ENCODE results near the gene SFR1. TPM values are rescaled to one million over a fixed set of nuclear protein-coding genes. Genes with fewer than 3 reads are reported as not detected.

SFR1 gene
- total RNA-seq, 1 experiment from 2014 or later, result 11.6 TPM

DNA sequence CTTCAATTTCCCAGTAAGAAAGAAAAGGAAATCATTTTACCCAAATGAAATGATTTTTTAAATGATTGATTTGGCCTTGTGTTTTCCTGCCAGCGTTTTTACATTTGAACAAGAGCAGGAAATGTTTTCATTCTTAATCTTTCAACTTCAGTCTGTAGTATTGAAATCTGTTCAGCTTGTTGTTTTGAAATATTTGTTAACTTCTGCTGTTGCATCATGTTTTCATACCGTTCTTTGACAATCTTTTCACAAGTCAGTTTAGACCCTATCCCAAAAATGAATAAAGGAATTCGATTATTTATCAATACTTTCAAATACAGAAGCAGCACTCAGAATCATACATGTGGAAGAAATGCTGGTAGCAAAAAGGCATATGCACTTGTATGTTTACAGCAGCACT, 8.1 kb downstream of the SFR1 start:
- TF ChIP-seq, protein P1, sequence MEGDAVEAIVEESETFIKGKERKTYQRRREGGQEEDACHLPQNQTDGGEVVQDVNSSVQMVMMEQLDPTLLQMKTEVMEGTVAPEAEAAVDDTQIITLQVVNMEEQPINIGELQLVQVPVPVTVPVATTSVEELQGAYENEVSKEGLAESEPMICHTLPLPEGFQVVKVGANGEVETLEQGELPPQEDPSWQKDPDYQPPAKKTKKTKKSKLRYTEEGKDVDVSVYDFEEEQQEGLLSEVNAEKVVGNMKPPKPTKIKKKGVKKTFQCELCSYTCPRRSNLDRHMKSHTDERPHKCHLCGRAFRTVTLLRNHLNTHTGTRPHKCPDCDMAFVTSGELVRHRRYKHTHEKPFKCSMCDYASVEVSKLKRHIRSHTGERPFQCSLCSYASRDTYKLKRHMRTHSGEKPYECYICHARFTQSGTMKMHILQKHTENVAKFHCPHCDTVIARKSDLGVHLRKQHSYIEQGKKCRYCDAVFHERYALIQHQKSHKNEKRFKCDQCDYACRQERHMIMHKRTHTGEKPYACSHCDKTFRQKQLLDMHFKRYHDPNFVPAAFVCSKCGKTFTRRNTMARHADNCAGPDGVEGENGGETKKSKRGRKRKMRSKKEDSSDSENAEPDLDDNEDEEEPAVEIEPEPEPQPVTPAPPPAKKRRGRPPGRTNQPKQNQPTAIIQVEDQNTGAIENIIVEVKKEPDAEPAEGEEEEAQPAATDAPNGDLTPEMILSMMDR (IDR thresholded peaks at IDR 0.05; ENCODE audit: unreplicated experiment), result no peak
- CTCF ChIA-PET, result no interaction called here

DNA sequence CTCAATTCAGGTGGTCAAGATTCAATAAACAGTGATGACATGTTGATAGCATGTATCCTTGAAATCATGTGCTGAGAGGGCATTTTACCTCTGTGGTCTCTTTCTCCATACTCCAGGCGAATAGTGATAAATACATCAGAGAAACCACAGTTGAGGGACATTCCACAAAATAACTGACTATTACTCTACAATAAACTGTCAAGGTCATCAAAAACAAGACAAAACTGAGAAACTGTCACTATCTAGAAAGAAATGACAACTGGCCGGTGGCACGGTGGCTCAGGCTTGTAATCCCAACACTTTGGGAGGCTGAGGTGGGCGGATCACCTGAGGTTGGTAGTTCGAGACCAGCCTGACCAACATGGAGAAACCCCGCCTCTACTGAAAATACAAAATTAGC, 16.2 kb downstream of the SFR1 start:
- no TSS peak for BruUV-seq (replicated peaks)
- intact Hi-C loops (cut with micrococcal nuclease; ENCODE audit: unreplicated experiment), result loop anchor here (5.0 kb wide), 1 partner anchor 59 kb away; no protein-coding TSS in a partner anchor
- H3K9me3 Mint-ChIP-seq (ENCODE audit: low read depth, unreplicated experiment), result no peaks in the 10 kb centered on the region
- no peak for DNase-seq
- H3K4me1 Mint-ChIP-seq (ENCODE audit: low read depth, unreplicated experiment), result no peaks in the 10 kb centered on the region
- H3K27me3 Mint-ChIP-seq (ENCODE audit: unreplicated experiment), result no peaks in the 10 kb centered on the region
- CTCF ChIA-PET, result no interaction called here
- H3K27ac Mint-ChIP-seq (ENCODE audit: unreplicated experiment), result no peak overlapping the region
- H3K36me3 Mint-ChIP-seq (ENCODE audit: insufficient read depth, unreplicated experiment), result no peaks in the 10 kb centered on the region
- H3K4me3 Mint-ChIP-seq (ENCODE audit: low read depth, unreplicated experiment), result no peak overlapping the region
- TF ChIP-seq, protein P1 (IDR thresholded peaks at IDR 0.05; ENCODE audit: unreplicated experiment), result no peak

More for the DNA sequence above, 8.1 kb downstream of the SFR1 start:
- Mint-ChIP-seq H3K4me3 (ENCODE audit: low read depth, unreplicated experiment) (no peak overlapping the region), H3K9me3 (ENCODE audit: low read depth, unreplicated experiment) (no peaks in the 10 kb centered on the region), H3K36me3 (ENCODE audit: insufficient read depth, unreplicated experiment) (no peaks in the 10 kb centered on the region), H3K27ac (ENCODE audit: unreplicated experiment) (no peak overlapping the region), H3K4me1 (ENCODE audit: low read depth, unreplicated experiment) (peaks cover 6% of the 10 kb centered on the region), H3K27me3 (ENCODE audit: unreplicated experiment) (no peaks in the 10 kb centered on the region)
- intact Hi-C loops (cut with micrococcal nuclease; ENCODE audit: unreplicated experiment), result no loop called here
- no TSS peak for BruUV-seq (replicated peaks)
- DNase-seq, result no peak

DNA sequence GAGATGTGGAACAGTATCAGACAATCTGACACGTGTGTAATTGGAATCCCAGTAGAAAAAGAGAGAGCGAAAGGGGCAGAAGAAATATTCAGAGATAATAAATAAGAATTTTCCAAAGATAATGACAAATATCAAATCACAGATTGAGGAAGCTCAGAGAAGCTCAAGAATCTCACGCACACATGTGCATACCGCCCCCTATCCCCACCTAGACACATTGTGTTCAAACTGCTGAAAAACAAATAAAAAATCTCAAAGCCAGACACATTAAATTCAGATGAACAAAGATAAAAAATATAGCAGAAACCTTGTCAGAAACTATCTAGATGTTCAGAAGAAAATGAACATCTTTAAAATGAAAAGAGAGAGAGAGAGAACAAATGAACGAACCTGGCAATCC, 17.2 kb downstream of the SFR1 start:
- TF ChIP-seq, protein P1 (IDR thresholded peaks at IDR 0.05; ENCODE audit: unreplicated experiment), result no peak
- no peak overlapping the region for H3K27ac Mint-ChIP-seq (ENCODE audit: unreplicated experiment)
- H3K36me3 Mint-ChIP-seq (ENCODE audit: insufficient read depth, unreplicated experiment), result no peaks in the 10 kb centered on the region
- no peaks in the 10 kb centered on the region for H3K4me1 Mint-ChIP-seq (ENCODE audit: low read depth, unreplicated experiment)
- no peaks in the 10 kb centered on the region for H3K9me3 Mint-ChIP-seq (ENCODE audit: low read depth, unreplicated experiment)
- H3K4me3 Mint-ChIP-seq (ENCODE audit: low read depth, unreplicated experiment), result no peak overlapping the region
- CTCF ChIA-PET, result no interaction called here
- intact Hi-C loops (cut with micrococcal nuclease; ENCODE audit: unreplicated experiment), result loop anchor here (5.0 kb wide), 1 partner anchor 58 kb away; no protein-coding TSS in a partner anchor
- no TSS peak for BruUV-seq (replicated peaks)
- no peaks in the 10 kb centered on the region for H3K27me3 Mint-ChIP-seq (ENCODE audit: unreplicated experiment)
- no peak for DNase-seq

DNA sequence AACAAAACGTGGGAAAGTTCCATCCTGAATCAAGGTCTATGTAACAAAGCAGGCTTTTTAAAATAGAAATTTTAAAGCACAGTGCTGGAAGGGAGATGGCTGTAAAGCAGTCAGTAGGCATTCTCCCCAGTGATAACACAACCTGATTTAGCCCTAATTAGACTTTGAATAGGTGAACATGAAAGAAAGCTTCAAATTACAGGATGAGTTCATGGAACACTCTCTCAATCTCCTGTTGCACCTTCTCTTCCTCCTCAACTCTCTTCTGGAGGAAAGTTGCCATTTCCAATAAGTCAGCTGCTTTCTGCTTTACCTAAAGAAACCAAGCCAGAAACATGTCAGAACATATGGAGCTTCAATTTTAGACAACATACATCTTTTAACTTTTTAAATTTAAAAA, 20.1 kb downstream of the SFR1 start:
- intact Hi-C loops (cut with micrococcal nuclease; ENCODE audit: unreplicated experiment), result no loop called here
- BruUV-seq (replicated peaks), result no TSS peak
- peaks cover 10% of the 10 kb centered on the region for H3K27me3 Mint-ChIP-seq (ENCODE audit: unreplicated experiment)
- no peaks in the 10 kb centered on the region for H3K36me3 Mint-ChIP-seq (ENCODE audit: insufficient read depth, unreplicated experiment)
- H3K4me1 Mint-ChIP-seq (ENCODE audit: low read depth, unreplicated experiment), result no peaks in the 10 kb centered on the region
- DNase-seq, result no peak
- H3K27ac Mint-ChIP-seq (ENCODE audit: unreplicated experiment), result no peak overlapping the region
- TF ChIP-seq, protein P1 (IDR thresholded peaks at IDR 0.05; ENCODE audit: unreplicated experiment), result no peak
- no peak overlapping the region for H3K4me3 Mint-ChIP-seq (ENCODE audit: low read depth, unreplicated experiment)
- no peaks in the 10 kb centered on the region for H3K9me3 Mint-ChIP-seq (ENCODE audit: low read depth, unreplicated experiment)
- CTCF ChIA-PET, result no interaction called here

Data from Calu3 (cell line).